Small intestine (tissue), 7 donors: ENCODE measurements around the gene DOP1B. TPM values are rescaled to one million over a fixed set of nuclear protein-coding genes. Genes with fewer than 3 reads are reported as not detected.
"Not testable (repeated sequence)": the region's sequence is repeated elsewhere in the genome, so short reads cannot be mapped to it uniquely, and the experiment has no call there.

Experiments
- DNase-seq, 2 donors: peaks; one replicate each; pipeline versions ENCODE4 v3.0.0 to v3.0.0-alpha.2; 2013
- FAIRE-seq: peaks from 2 replicates; lab custom pipeline; 2012; peaks lifted over from hg19 to GRCh38; lab: Jason Lieb, UNC
- H3K27ac ChIP-seq, 3 donors: one replicate each; pipeline ENCODE4 v1.5.1; 2013; ENCODE audit warnings: low read length in 2 of 3, mild to moderate bottlenecking in 2 of 3, control low read depth in 1 of 3, inconsistent platforms in 1 of 3, low read depth in 1 of 3, moderate library complexity in 1 of 3
- H3K27me3 ChIP-seq, 3 donors: one replicate each; pipeline ENCODE4 v1.6.1; 2013; ENCODE audit warnings: low read length in 3 of 3, inconsistent platforms in 1 of 3; ENCODE audit not compliant: control insufficient read depth in 3 of 3, insufficient read depth in 3 of 3
- H3K36me3 ChIP-seq, 3 donors: one replicate each; pipeline ENCODE4 v1.6.1; 2013; ENCODE audit warnings: low read length in 3 of 3, inconsistent platforms in 1 of 3, low read depth in 1 of 3, mild to moderate bottlenecking in 1 of 3, moderate library complexity in 1 of 3; ENCODE audit not compliant: control insufficient read depth in 3 of 3, insufficient read depth in 2 of 3
- H3K4me1 ChIP-seq, 3 donors: one replicate each; pipeline ENCODE4 v1.6.1; 2013; ENCODE audit warnings: low read length in 2 of 3, inconsistent platforms in 1 of 3, low read depth in 1 of 3, mild to moderate bottlenecking in 1 of 3, moderate library complexity in 1 of 3; ENCODE audit not compliant: control insufficient read depth in 3 of 3, insufficient read depth in 2 of 3
- H3K4me3 ChIP-seq, 3 donors: one replicate each; pipeline ENCODE4 v1.5.1; 2013; ENCODE audit warnings: low read length in 3 of 3, control low read depth in 1 of 3, inconsistent platforms in 1 of 3, low read depth in 1 of 3, mild to moderate bottlenecking in 1 of 3, moderate library complexity in 1 of 3
- H3K9me3 ChIP-seq, 2 donors: one replicate each; pipeline ENCODE4 v1.6.1; 2013; ENCODE audit warnings: low read depth in 1 of 2, low read length in 1 of 2; ENCODE audit not compliant: control insufficient read depth in 2 of 2, insufficient read depth in 1 of 2
- WGBS, 3 donors: extraction: QIAGEN DNeasy Blood & Tissue Kit; methylation state at CpG; one replicate each; pipeline ENCODE4 v1.1.7; 2013; 5-methylcytosine and 5-hydroxymethylcytosine counted together
- polyA plus RNA-seq, 4 donors: library from polyadenylated mRNA; stranded (reverse) in 3 of 4; unstranded in 1 of 4; fragments of 200-250 nt in 3 of 4; fragments of 120-200 nt in 1 of 4; gene quantifications; one replicate each; pipeline versions ENCODE4 v1.2.1 to v1.2.3, GENCODE V29; 2013
- donor health status: healthy with polysubstance abuse.
- donor health status: control.
- donor health status: control.
- donor health status: Bipolar disorder and iron deficiency.
- donor health status: healthy.

The DOP1B gene
- polyA plus RNA-seq, 4 donors: 8.4 to 19.1 (median 11.9) TPM

- 77 to 88% (median 81%) methylated on average over 4 to 5 of the region's 6 CpGs for WGBS, 3 donors
- peaks cover 0 to 18% (median 0%) of the 10 kb centered on the region in 3 donors for H3K36me3 ChIP-seq
Measured at GRCh38 chr21:36144233-36144632, 12.4 kb upstream of the DOP1B start.

DNA sequence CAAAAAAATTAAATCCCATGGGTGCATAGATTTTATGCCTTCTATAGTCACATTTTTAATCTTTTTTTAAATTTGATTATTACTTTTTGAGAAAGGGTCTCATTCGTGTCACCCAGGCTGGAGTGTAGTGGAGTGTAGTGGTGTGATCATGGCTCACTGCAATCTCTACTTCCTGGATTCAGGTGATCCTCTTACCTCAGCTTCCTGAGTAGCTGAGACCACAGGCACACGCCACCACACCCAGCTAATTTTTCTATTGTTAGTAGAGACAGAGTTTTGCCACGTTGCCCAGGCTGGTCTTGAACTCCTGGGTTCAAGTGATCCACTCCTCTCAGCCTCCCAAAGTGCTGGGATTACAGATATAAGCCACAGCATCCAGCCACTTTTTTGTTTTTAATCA lies 11.4 kb upstream of the DOP1B start:
- no peak overlapping the region for H3K4me3 ChIP-seq
- no peaks in the 10 kb centered on the region for H3K27me3 ChIP-seq
- H3K36me3 ChIP-seq: peaks cover 0 to 18% (median 0%) of the 10 kb centered on the region in 3 donors
- no peak overlapping the region for H3K27ac ChIP-seq
- no peak for DNase-seq
- WGBS, 3 donors: 68 to 80% (median 76%) methylated on average over 3 of the region's 3 CpGs
- no peaks in the 10 kb centered on the region for H3K9me3 ChIP-seq
- peaks cover 0 to 4% (median under 1%) of the 10 kb centered on the region in 3 donors for H3K4me1 ChIP-seq
- FAIRE-seq: no peak

More at GRCh38 chr21:36144233-36144632, 12.4 kb upstream of the DOP1B start:
- not testable (repeated sequence) for DNase-seq, H3K27me3 ChIP-seq, H3K9me3 ChIP-seq, H3K4me3 ChIP-seq, H3K27ac ChIP-seq, H3K4me1 ChIP-seq, FAIRE-seq

DNA sequence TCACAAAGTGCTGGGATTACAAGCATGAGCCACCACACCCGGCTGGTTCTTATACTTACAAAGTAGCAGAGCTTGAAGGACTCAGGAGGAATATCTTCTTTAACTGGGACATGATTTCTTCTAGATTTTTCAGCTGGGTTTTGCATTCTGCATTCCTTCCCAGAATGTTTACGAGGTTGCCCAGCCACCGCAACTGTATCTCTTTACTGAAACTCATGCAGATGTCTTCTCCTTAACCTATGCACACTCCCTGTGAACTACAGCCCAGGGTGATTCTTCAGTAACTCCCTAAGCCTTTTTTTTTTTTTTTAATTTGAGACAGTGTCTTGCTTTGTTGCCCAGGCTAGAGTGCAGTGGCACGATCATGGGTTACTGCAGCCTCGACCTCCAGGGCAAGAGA lies 8.7 kb upstream of the DOP1B start:
- Histone ChIP-seq H3K9me3 (peaks cover 0 to 8% of the 10 kb centered on the region in 2 donors), H3K4me1 (peaks cover 0 to 6% (median 2%) of the 10 kb centered on the region in 3 donors), H3K4me3 (no peak overlapping the region), H3K36me3 (peaks cover 0 to 23% (median 0%) of the 10 kb centered on the region in 3 donors), H3K27ac (no peak overlapping the region), H3K27me3 (no peaks in the 10 kb centered on the region)
- DNase-seq (no peak), FAIRE-seq (no peak)
- 84 to 97% (median 90%) methylated on average over 5 of the region's 5 CpGs for WGBS, 3 donors

DNA sequence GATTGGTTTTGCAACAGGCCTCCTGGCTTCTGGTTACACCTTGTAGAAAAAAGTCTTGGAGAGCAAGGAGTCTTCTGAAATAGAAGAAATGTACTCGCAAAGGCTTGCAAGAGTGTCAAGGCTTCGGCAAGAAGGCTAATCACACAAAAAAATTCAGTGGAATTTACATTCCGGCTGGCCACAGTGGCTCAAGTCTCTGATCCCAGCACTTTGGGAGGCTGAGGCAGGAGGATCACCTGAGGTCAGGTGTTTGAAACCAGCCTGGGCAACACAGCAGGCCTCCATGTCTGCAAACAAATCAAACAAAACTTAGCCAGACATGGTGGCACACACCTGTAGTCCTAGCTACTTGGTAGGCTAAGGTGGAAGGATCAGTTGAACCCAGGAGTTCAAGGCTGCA lies 7.7 kb upstream of the DOP1B start:
- Histone ChIP-seq H3K4me1 (peaks cover 0 to 6% (median 2%) of the 10 kb centered on the region in 3 donors), H3K27ac (no peak overlapping the region), H3K4me3 (no peak overlapping the region), H3K27me3 (no peaks in the 10 kb centered on the region), H3K9me3 (peaks cover 0 to 12% of the 10 kb centered on the region in 2 donors), H3K36me3 (peaks cover 0 to 21% (median 0%) of the 10 kb centered on the region in 3 donors)
- FAIRE-seq: no peak
- WGBS, 3 donors: 88 to 98% (median 95%) methylated on average over 3 of the region's 3 CpGs
- DNase-seq: no peak

DNA sequence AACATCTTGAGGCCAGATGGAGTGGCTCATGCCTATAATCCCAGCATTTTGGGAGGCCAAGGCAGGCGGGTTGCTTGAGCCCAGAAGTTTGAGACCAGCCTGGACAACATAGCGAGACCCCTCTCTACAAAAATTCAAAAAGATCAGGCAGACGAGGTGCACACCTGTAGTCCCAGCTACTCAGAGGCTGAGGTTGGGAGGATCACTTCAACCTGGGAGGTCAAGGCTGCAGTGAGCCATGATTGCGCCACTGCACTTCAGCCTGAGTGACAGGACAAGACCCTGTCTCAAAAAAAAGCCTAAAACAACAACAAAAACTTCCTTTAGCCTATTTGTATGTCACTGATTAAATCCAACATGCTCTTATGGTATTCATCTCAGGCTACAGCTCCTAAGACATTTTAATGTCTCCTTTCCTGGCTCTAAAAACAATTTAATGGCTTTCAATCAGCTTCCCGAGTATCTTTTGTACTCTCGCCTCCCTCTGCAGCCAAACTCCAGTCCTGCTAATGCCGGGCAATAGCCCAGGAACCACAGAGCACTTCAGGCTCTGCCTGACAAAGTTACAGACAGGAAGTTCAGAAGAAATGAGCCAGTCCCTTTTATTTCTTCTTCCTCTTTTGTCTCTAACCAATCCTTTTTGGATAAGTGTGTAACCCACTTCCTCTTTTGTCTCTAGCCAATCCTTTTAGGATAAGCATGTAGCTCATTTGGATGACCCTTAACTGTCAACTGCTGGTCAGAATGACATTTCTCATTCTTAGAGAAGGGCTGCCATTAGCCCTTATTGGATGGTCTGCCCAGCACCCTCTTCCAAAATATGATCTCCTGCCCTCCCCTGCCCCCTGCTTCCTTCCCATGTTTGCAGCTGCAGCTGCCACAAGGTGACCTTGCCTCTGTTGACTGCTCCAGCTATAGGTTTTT lies 6.6 kb upstream of the DOP1B start:
- no peaks in the 10 kb centered on the region for H3K27me3 ChIP-seq
- H3K9me3 ChIP-seq: peaks cover 0 to 12% of the 10 kb centered on the region in 2 donors
- H3K4me1 ChIP-seq: peaks cover 0 to 6% (median 3%) of the 10 kb centered on the region in 3 donors
- 57 to 68% (median 61%) methylated on average over 7 of the region's 7 CpGs for WGBS, 3 donors
- peak overlapping the region; percentile 4 to 64 (median 34) for H3K27ac ChIP-seq
- H3K4me3 ChIP-seq: no peak overlapping the region
- peaks cover 0 to 19% (median 0%) of the 10 kb centered on the region in 3 donors for H3K36me3 ChIP-seq
- peak in 1 of 2 donors; percentile 16 for DNase-seq
- FAIRE-seq: no peak

DNA sequence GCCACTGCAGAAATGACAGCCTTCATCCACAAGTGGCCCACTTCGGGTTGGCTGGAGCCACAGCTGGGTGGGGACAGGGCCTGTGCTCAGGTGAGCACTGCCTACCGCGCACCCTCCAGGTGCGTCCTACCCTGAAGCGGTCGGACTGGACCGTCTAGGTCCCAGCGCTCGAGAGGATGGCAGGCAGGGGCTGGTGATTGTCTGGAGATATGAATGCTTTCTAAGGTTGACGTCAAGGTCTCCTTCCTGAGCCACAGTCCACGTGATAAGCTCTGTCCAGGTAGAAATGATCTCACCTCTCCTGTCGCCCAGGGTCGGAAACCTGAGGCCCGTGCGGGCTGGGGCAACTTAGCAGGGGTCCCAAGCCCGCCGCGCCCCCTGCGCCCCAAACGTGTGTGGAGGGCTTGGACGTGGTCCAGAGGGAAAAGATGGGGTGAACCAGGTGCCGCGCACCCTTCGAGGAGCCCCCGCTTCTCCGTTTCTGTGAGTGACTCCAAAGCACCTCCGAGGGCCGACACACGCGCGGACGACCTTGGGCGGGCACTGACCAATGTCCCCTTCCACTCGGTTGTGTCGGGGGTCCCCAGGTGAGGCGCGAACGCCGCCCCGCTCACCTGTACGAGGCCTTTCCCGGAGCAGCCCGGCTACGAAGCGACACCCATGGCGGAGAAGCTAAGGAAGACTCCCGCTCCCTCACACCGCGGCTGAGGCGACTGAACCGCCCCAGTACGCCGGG lies 853 bp upstream of the DOP1B start:
- Histone ChIP-seq H3K9me3 (peaks cover 0 to 12% of the 10 kb centered on the region in 2 donors), H3K36me3 (peaks cover 0 to under 1% (median 0%) of the 10 kb centered on the region in 3 donors), H3K27me3 (no peaks in the 10 kb centered on the region), H3K4me3 (peak overlapping the region; percentile 50 to 81 (median 76)), H3K4me1 (peaks cover 0 to 18% (median 3%) of the 10 kb centered on the region in 3 donors), H3K27ac (peak overlapping the region; percentile 93 to 95 (median 94))
- FAIRE-seq (no peak), DNase-seq (peak; percentile 81 to 84)
- WGBS, 3 donors: 1 to 8% (median 6%) methylated on average over 33 to 53 of the region's 53 CpGs

DNA sequence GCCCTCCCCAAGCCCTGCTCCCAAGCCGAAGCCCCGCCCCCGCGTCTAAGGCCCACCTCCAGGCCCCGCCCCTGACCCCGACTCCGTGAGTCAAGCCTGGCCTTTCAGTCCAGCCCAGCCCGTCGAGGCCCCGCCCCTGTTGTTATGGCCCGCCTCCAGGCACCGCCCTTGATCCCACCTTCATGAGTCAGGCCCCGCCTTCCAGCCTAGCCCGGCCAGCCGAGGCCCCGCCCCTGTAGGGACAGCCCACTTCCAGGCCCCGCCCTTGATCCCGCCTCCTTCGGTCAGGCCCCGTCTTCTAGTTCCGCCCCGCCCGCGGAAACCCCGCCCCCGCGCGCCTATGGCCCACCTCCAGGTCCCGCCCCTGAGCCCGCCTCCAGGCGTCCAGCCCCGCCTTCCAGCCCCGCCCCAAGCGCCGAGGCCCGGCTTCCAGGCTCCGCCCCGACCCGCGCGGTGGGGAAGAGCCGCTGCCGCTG lies 247 bp upstream of the DOP1B start:
- DNase-seq (peak; percentile 99), FAIRE-seq (no peak)
- Histone ChIP-seq H3K9me3 (peaks cover 0 to 12% of the 10 kb centered on the region in 2 donors), H3K36me3 (peaks cover 0 to under 1% (median 0%) of the 10 kb centered on the region in 3 donors), H3K27ac (peak overlapping the region; percentile 93 to 97 (median 94)), H3K4me1 (peaks cover 0 to 18% (median 3%) of the 10 kb centered on the region in 3 donors), H3K4me3 (peak overlapping the region; percentile 73 to 87 (median 81)), H3K27me3 (no peaks in the 10 kb centered on the region)
- 1% methylated on average over 32 to 43 of the region's 43 CpGs for WGBS, 3 donors
